Ectodermal cell (in vitro differentiated cells): Measurements from ENCODE around the gene ZNF878.
A peak's percentile ranks its signal among the peaks of the same experiment; 100 is the strongest.
"Not testable (repeated sequence)": the region's sequence is repeated elsewhere in the genome, so short reads cannot be mapped to it uniquely, and the experiment has no call there.

ENCODE experiments used
- H3K27ac ChIP-seq: 2 replicates; pipeline ENCODE4 v1.7.0; 2013; ENCODE audit warnings: mild to moderate bottlenecking, low read depth, low read length; ENCODE audit not compliant: insufficient read depth, poor library complexity, severe bottlenecking
- H3K27me3 ChIP-seq: 2 replicates; pipeline ENCODE4 v1.7.0; 2013; ENCODE audit warnings: mild to moderate bottlenecking, low read length; ENCODE audit not compliant: insufficient read depth, control insufficient read depth, poor library complexity, severe bottlenecking
- H3K36me3 ChIP-seq: one replicate; pipeline ENCODE4 v1.7.0; 2013; ENCODE audit warnings: low read length; ENCODE audit not compliant: control insufficient read depth, insufficient read depth
- H3K4me1 ChIP-seq: one replicate; pipeline ENCODE4 v1.7.0; 2013; ENCODE audit warnings: low read length; ENCODE audit not compliant: control insufficient read depth, insufficient read depth
- H3K4me3 ChIP-seq: 2 replicates; pipeline ENCODE4 v1.7.0; 2013; ENCODE audit warnings: low read depth, low read length, control low read depth; ENCODE audit not compliant: insufficient read depth
- H3K9me3 ChIP-seq: 2 replicates; pipeline ENCODE4 v1.7.0; 2013; ENCODE audit warnings: mild to moderate bottlenecking, low read length, moderate library complexity; ENCODE audit not compliant: control insufficient read depth
- WGBS, 2 experiments: methylation state at CpG; one replicate each; pipeline ENCODE4 v1.1.7; 2013; ENCODE audit warnings: missing lambda C conversion rate in 2 of 2; 5-methylcytosine and 5-hydroxymethylcytosine counted together

ZNF878 gene

GRCh38 chr19:12077375-12077774, 24.6 kb upstream of the ZNF878 start:
- WGBS, 2 experiments = 91 to 98% methylated on average over 3 of the region's 3 CpGs
- Histone ChIP-seq H3K27me3 (no peaks in the 10 kb centered on the region), H3K27ac (no peak overlapping the region), H3K36me3 (peaks cover 54% of the 10 kb centered on the region), H3K4me1 (no peaks in the 10 kb centered on the region), H3K4me3 (no peak overlapping the region), H3K9me3 (peaks cover 9% of the 10 kb centered on the region)

DNA sequence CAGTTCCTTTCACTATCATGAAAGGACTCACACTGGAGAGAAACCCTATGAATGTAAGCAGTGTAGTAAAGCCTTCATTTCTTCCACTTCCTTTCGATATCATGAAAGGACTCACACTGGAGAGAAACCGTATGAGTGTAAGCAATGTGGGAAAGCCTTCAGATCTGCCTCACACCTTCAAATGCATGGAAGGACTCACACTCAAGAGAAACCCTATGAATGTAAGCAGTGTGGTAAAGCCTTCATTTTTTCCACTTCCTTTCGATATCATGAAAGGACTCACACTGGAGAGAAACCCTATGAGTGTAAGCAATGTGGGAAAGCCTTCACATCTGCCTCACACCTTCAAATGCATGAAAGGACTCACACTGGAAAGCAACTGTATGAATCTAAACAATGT, 23.6 kb upstream of the ZNF878 start:
- not testable (repeated sequence) for H3K27me3 ChIP-seq, H3K27ac ChIP-seq, H3K4me1 ChIP-seq, H3K4me3 ChIP-seq, H3K9me3 ChIP-seq
- WGBS, 2 experiments = 93 to 96% methylated on average over 3 of the region's 3 CpGs
- peaks cover 54% of the 10 kb centered on the region for H3K36me3 ChIP-seq

DNA sequence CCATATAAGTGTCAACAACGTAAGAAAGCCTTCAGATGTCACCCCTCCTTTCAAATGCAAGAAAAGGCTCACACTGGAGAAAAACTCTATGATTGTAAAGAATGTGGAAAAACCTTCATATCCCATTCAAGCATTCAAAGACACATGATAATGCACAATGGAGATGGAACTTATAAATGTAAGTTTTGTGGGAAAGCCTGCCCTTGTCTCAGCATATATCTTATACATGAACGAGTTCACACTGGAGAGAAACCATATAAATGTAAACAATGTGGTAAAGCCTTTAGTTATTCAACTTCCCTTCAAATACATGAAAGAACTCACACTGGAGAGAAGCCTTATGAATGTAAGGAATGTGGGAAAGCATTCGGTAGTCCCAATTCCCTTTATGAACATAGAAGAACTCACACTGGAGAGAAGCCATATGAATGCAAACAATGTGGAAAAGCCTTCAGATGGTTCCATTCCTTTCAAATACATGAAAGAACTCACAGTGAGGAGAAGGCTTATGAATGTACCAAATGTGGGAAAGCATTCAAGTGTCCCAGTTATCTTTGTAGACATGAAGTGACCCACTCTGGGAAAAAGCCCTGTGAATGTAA, 22.9 kb upstream of the ZNF878 start:
- H3K27me3 ChIP-seq = no peaks in the 10 kb centered on the region
- H3K4me3 ChIP-seq = no peak overlapping the region
- WGBS, 2 experiments = 92 to 100% methylated on average over 1 to 3 of the region's 3 CpGs
- H3K9me3 ChIP-seq = peaks cover 12% of the 10 kb centered on the region
- no peaks in the 10 kb centered on the region for H3K4me1 ChIP-seq
- peaks cover 54% of the 10 kb centered on the region for H3K36me3 ChIP-seq
- H3K27ac ChIP-seq = no peak overlapping the region

DNA sequence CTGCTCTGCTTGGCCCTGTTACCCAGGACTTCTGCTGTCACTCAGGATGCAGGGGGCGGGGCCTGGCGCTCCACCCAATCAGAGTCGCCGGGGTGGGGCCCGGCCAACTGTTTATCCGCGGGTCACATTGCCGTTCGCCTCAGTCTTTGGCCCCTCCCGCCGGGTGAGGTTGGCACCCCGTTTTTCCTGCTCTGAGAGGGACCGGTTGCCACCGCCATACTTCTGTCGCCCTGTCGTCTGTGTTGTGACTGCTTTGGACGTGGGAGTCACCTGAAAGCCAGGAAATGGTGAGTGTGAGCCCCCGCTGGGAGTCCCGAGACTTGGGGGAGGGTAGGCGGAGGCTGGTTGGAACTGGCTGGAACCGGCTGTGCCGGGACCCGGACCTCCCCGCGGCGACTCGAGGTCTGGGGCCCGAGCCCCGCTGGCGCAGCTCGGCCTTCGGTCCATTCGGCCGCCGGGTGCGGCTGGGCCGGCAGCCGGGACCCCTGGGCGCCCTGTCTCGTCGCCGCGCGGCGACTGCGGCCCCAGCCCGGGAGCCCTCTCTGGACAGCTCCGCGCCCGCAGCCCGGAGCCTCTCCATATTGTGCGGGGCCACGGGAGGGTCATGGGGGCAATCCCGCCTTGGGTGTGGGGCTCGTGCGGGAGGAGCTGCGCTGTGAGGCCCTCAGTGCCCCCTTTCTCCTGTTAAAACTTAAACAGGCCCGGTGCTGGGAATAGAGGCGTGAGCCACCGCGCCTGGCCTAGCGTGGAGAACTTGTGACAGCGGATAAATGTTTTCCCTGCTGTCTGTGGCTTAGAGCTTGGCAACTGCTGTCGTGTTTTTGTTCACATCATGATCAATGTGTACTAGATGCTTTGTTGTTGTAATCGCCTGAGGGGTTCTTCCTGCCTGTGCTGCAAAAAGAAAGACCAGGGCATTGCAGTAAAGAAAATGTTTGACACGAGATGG, 12.1 kb upstream of the ZNF878 start, which contains the start of gene ZNF844:
Gene ZNF844, plus strand, starts transcription at position 142 of the 949 bp plus-strand sequence. Its CDS starts 143 bp downstream, at position 285.
- peak within 1 kb of the TSS; percentile 72 for H3K27ac ChIP-seq
- H3K36me3 ChIP-seq = peaks cover 5% of the 10 kb centered on the region
- H3K4me3 ChIP-seq = peak within 1 kb of the TSS; percentile 82
- H3K4me1 ChIP-seq = no peaks in the 10 kb centered on the region
- WGBS, 2 experiments = 10 to 15% methylated on average over 66 of the region's 66 CpGs
- H3K27me3 ChIP-seq = no peaks in the 10 kb centered on the region
- no peaks in the 10 kb centered on the region for H3K9me3 ChIP-seq

- no peaks in the 10 kb centered on the region for H3K9me3 ChIP-seq
- WGBS, 2 experiments = 84 to 88% methylated on average over 5 of the region's 5 CpGs
- H3K4me1 ChIP-seq = no peaks in the 10 kb centered on the region
These were observed 3.0 kb upstream of the ZNF878 start for GRCh38 chr19:12055784-12056183.

DNA sequence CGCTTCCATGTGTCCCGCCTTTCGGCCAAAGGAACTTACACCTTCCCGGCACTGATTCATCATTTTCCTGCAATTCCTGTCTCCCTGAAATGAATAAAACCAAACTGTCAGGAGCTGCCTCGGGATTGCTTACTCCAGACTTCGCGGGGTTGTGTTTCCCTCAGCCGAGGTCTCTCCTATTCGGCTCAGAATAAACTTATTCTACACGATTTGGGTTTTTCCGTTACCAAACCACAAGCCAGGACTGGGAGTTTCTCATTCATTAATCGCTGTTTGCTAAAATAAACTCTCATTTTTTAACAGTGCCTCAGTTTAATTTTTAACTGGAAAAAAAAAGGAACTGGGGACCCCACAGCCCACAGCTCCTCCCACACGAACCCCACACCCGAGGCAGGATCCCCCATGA, 667 bp downstream of the ZNF878 start:
- peaks cover 13% of the 10 kb centered on the region for H3K27me3 ChIP-seq
- no peaks in the 10 kb centered on the region for H3K36me3 ChIP-seq
- 3 to 5% methylated on average over 14 of the region's 14 CpGs for WGBS, 2 experiments
- no peak overlapping the region for H3K27ac ChIP-seq
- H3K4me3 ChIP-seq = peak overlapping the region; percentile 60
- H3K9me3 ChIP-seq = no peaks in the 10 kb centered on the region
- no peaks in the 10 kb centered on the region for H3K4me1 ChIP-seq

More at GRCh38 chr19:12055784-12056183, 3.0 kb upstream of the ZNF878 start:
- Histone ChIP-seq H3K27ac (no peak overlapping the region), H3K36me3 (no peaks in the 10 kb centered on the region), H3K4me3 (no peak overlapping the region), H3K27me3 (peaks cover 13% of the 10 kb centered on the region)

GRCh38 chr19:12047868-12048267, 4.9 kb downstream of the ZNF878 start:
- WGBS, 2 experiments = 90 to 91% methylated on average over 2 of the region's 2 CpGs
- Histone ChIP-seq H3K27ac (no peak overlapping the region), H3K9me3 (peaks cover 8% of the 10 kb centered on the region), H3K27me3 (no peaks in the 10 kb centered on the region), H3K4me3 (no peak overlapping the region), H3K4me1 (no peaks in the 10 kb centered on the region), H3K36me3 (peaks cover 22% of the 10 kb centered on the region)

GRCh38 chr19:12043752-12044422, 8.9 kb downstream of the ZNF878 start:
- Histone ChIP-seq H3K4me3 (no peak overlapping the region), H3K9me3 (peaks cover 12% of the 10 kb centered on the region)
- WGBS, 2 experiments = 92 to 97% methylated on average over 5 of the region's 5 CpGs

GRCh38 chr19:12042893-12043292, 9.9 kb downstream of the ZNF878 start:
- H3K4me1 ChIP-seq = no peaks in the 10 kb centered on the region
- H3K36me3 ChIP-seq = peaks cover 22% of the 10 kb centered on the region
- no peaks in the 10 kb centered on the region for H3K27me3 ChIP-seq
- H3K27ac ChIP-seq = no peak overlapping the region
- H3K9me3 ChIP-seq = peaks cover 12% of the 10 kb centered on the region
- H3K4me3 ChIP-seq = no peak overlapping the region

More at GRCh38 chr19:12043752-12044422, 8.9 kb downstream of the ZNF878 start:
- Histone ChIP-seq H3K4me1 (no peaks in the 10 kb centered on the region), H3K36me3 (peaks cover 22% of the 10 kb centered on the region), H3K27me3 (no peaks in the 10 kb centered on the region), H3K27ac (no peak overlapping the region)
